H1 (cell line): ENCODE measurements around the gene CFAP97. TPM values are rescaled to one million over a fixed set of nuclear protein-coding genes. Genes with fewer than 3 reads are reported as not detected.

ENCODE experiments used
- CTCF ChIA-PET: fragments of 300-600 bp; sonication (Branson Sonifier 250); formaldehyde crosslinking; loops from one replicate; lab custom pipeline; 2021; ENCODE audit not compliant: partially characterized antibody; lab: Charles Lee
- POLR2A ChIA-PET: fragments of 300-600 bp; sonication (Branson Sonifier 250); formaldehyde crosslinking; loops from one replicate; lab custom pipeline; 2021; ENCODE audit warnings: inconsistent platforms; ENCODE audit not compliant: partially characterized antibody; lab: Charles Lee
- DNase-seq, 2 experiments: peaks; one replicate each; pipeline versions ENCODE4 v3.0.0 to v3.0.0-alpha.2; 2010 to 2022; ENCODE audit warnings: low spot score in 2 of 2, low read depth in 1 of 2, mixed read lengths in 1 of 2
- FAIRE-seq: peaks from 2 replicates; lab custom pipeline; 2011; peaks lifted over from hg19 to GRCh38; lab: Jason Lieb, UNC
- H2AFZ ChIP-seq: 2 replicates; pipeline ENCODE4 v1.8.1; 2012; ENCODE audit warnings: low read length, inconsistent platforms
- H2AK5ac ChIP-seq: 2 replicates; pipeline ENCODE4 v1.6.1; 2013; ENCODE audit warnings: low read depth, low read length
- H2BK120ac ChIP-seq: replicated peaks from 2 replicates; pipeline ENCODE3; 2013; ENCODE audit warnings: low read depth, low read length, inconsistent platforms
- H2BK12ac ChIP-seq: 2 replicates; pipeline ENCODE4 v1.6.1; 2013; ENCODE audit warnings: low read depth, low read length
- H2BK15ac ChIP-seq: 2 replicates; pipeline ENCODE4 v1.6.1; 2013; ENCODE audit warnings: low read length
- H2BK20ac ChIP-seq: 2 replicates; pipeline ENCODE4 v1.6.1; 2013; ENCODE audit warnings: low read length
- H2BK5ac ChIP-seq: 2 replicates; pipeline ENCODE4 v1.6.1; 2013; ENCODE audit warnings: low read depth, low read length
- H3K14ac ChIP-seq: 2 replicates; pipeline ENCODE4 v1.6.1; 2013; ENCODE audit warnings: inconsistent platforms; ENCODE audit not compliant: insufficient read length
- H3K18ac ChIP-seq: 2 replicates; pipeline ENCODE4 v1.6.1; 2013; ENCODE audit warnings: low read length; ENCODE audit errors: extremely low read depth
- H3K23ac ChIP-seq: 2 replicates; pipeline ENCODE4 v1.6.1; 2013; ENCODE audit warnings: inconsistent platforms; ENCODE audit not compliant: insufficient read length
- H3K23me2 ChIP-seq: 2 replicates; pipeline ENCODE4 v1.6.1; 2013; ENCODE audit warnings: low read depth, low read length
- H3K27ac ChIP-seq: 2 replicates; pipeline ENCODE4 v1.6.1; 2011; ENCODE audit warnings: low read depth, low read length, inconsistent platforms
- H3K27me3 ChIP-seq, 4 experiments: replicated peaks in 1 of 4; 1 replicate in 1 of 4; 2 replicates in 3 of 4; pipeline versions ENCODE4 v1.6.1 to v1.8.1; 2011 to 2013; ENCODE audit warnings: low read length in 3 of 4, mild to moderate bottlenecking in 3 of 4, inconsistent platforms in 2 of 4, mixed read lengths in 2 of 4, moderate library complexity in 1 of 4; ENCODE audit not compliant: control insufficient read depth in 3 of 4, insufficient read depth in 3 of 4; ENCODE audit errors: extremely low read depth in 1 of 4
- H3K36me3 ChIP-seq, 4 experiments: 2 replicates each; pipeline versions ENCODE4 v1.6.1 to v1.8.1; 2011 to 2013; ENCODE audit warnings: mild to moderate bottlenecking in 4 of 4, low read length in 3 of 4, moderate library complexity in 2 of 4, control low read depth in 1 of 4, inconsistent platforms in 1 of 4; ENCODE audit not compliant: insufficient read depth in 4 of 4, control insufficient read depth in 2 of 4
- H3K4ac ChIP-seq: replicated peaks from 2 replicates; pipeline ENCODE3; 2013; ENCODE audit warnings: low read length, low read depth, mixed read lengths, inconsistent platforms; ENCODE audit not compliant: insufficient read length
- H3K4me1 ChIP-seq, 4 experiments: replicated peaks in 1 of 4; 1 replicate in 1 of 4; 2 replicates in 3 of 4; pipeline versions ENCODE4 v1.6.1 to v1.8.1; 2011 to 2013; ENCODE audit warnings: low read length in 3 of 4, inconsistent platforms in 2 of 4, mixed read lengths in 1 of 4; ENCODE audit not compliant: insufficient read depth in 4 of 4, control insufficient read depth in 3 of 4
- H3K4me2 ChIP-seq, 2 experiments: 2 replicates each; pipeline versions ENCODE4 v1.6.1 to v1.8.1; 2011 to 2013; ENCODE audit warnings: low read depth in 2 of 2, low read length in 2 of 2, control low read depth in 1 of 2, inconsistent platforms in 1 of 2, mild to moderate bottlenecking in 1 of 2; ENCODE audit not compliant: insufficient read depth in 1 of 2
- H3K4me3 ChIP-seq, 4 experiments: fragments of 200-600, 300-600 bp in 1 of 4; sonication (generic), shearing (Covaris generic), sonication (Bioruptor Twin) in 1 of 4; 2 replicates each; pipeline versions ENCODE4 v1.5.1 to v1.8.1; 2011 to 2016; ENCODE audit warnings: low read length in 4 of 4, low read depth in 3 of 4, control low read depth in 2 of 4, inconsistent platforms in 2 of 4, mild to moderate bottlenecking in 2 of 4, mixed read lengths in 1 of 4, moderate library complexity in 1 of 4; ENCODE audit not compliant: insufficient read depth in 2 of 4; ENCODE audit errors: extremely low read depth in 1 of 4
- H3K56ac ChIP-seq: replicated peaks from 2 replicates; pipeline ENCODE3; 2013; ENCODE audit warnings: low read depth, mild to moderate bottlenecking, mixed read lengths, low read length, inconsistent platforms; ENCODE audit not compliant: insufficient read length
- H3K79me1 ChIP-seq: 2 replicates; pipeline ENCODE4 v1.6.1; 2013; ENCODE audit warnings: low read depth, low read length, control low read depth
- H3K79me2 ChIP-seq, 2 experiments: 2 replicates each; pipeline versions ENCODE4 v1.6.1 to v1.8.1; 2012 to 2013; ENCODE audit warnings: low read length in 2 of 2, mild to moderate bottlenecking in 2 of 2, inconsistent platforms in 1 of 2; ENCODE audit not compliant: insufficient read depth in 2 of 2, control insufficient read depth in 1 of 2
- H3K9ac ChIP-seq, 4 experiments: replicated peaks in 1 of 4; 1 replicate in 1 of 4; 2 replicates in 3 of 4; pipeline versions ENCODE4 v1.6.1 to v1.8.1; 2011 to 2013; ENCODE audit warnings: low read depth in 3 of 4, low read length in 3 of 4, control low read depth in 2 of 4, mild to moderate bottlenecking in 2 of 4, moderate library complexity in 2 of 4, inconsistent platforms in 1 of 4; ENCODE audit errors: extremely low read depth in 1 of 4
- H3K9me3 ChIP-seq, 2 experiments: 2 replicates each; pipeline versions ENCODE4 v1.6.1 to v1.8.1; 2012 to 2013; ENCODE audit warnings: mild to moderate bottlenecking in 2 of 2, moderate library complexity in 2 of 2, control low read depth in 1 of 2, inconsistent platforms in 1 of 2, low read depth in 1 of 2, low read length in 1 of 2, mixed read lengths in 1 of 2; ENCODE audit not compliant: insufficient read depth in 2 of 2
- H4K20me1 ChIP-seq, 2 experiments: replicated peaks in 1 of 2; 2 replicates each; pipeline versions ENCODE3 to v1.8.1; 2011 to 2013; ENCODE audit warnings: inconsistent platforms in 2 of 2, low read length in 2 of 2, mild to moderate bottlenecking in 1 of 2; ENCODE audit not compliant: insufficient read depth in 2 of 2, control insufficient read depth in 1 of 2
- H4K5ac ChIP-seq: 2 replicates; pipeline ENCODE4 v1.6.1; 2013; ENCODE audit warnings: low read length, low read depth, mixed read lengths, inconsistent platforms; ENCODE audit not compliant: insufficient read length
- H4K8ac ChIP-seq: 2 replicates; pipeline ENCODE4 v1.8.0; 2013; ENCODE audit warnings: mild to moderate bottlenecking, moderate library complexity, low read length, inconsistent platforms; ENCODE audit not compliant: insufficient read depth; ENCODE audit errors: extremely low read depth
- H4K91ac ChIP-seq: replicated peaks from 2 replicates; pipeline ENCODE3; 2013; ENCODE audit warnings: low read length, mixed read lengths, inconsistent platforms; ENCODE audit not compliant: insufficient read length
- CHD1 ChIP-seq: IDR thresholded peaks from 2 replicates; pipeline ENCODE4 v1.6.1; 2012; ENCODE audit warnings: low read depth, low read length, improper control_type of control experiment
- CREB1 ChIP-seq: IDR thresholded peaks from 2 replicates; pipeline ENCODE4 v1.6.1; 2012; ENCODE audit warnings: inconsistent platforms
- FOSL1 ChIP-seq: IDR thresholded peaks from 2 replicates; pipeline ENCODE4 v1.6.1; 2011; ENCODE audit warnings: mild to moderate bottlenecking, low read depth, low read length, moderate library complexity; ENCODE audit not compliant: insufficient read depth
- GABPA ChIP-seq: IDR thresholded peaks from 2 replicates; pipeline ENCODE4 v1.6.1; 2011; ENCODE audit warnings: mild to moderate bottlenecking, low read length, moderate library complexity, borderline replicate concordance; ENCODE audit not compliant: insufficient read depth
- NANOG ChIP-seq: IDR thresholded peaks from 2 replicates; pipeline ENCODE4 v1.6.1; 2011; ENCODE audit warnings: low read length, low read depth, mild to moderate bottlenecking, inconsistent platforms; ENCODE audit not compliant: insufficient read depth, poor library complexity, severe bottlenecking
- POLR2AphosphoS5 ChIP-seq: IDR thresholded peaks from 2 replicates; pipeline ENCODE4 v1.6.1; 2011; ENCODE audit warnings: low read depth, low read length
- SUZ12 ChIP-seq: fragments of 200-600 bp; sonication (generic); IDR thresholded peaks from 2 replicates; pipeline ENCODE4 v1.6.1; 2012; ENCODE audit warnings: mild to moderate bottlenecking, inconsistent platforms, low read length, moderate library complexity, mixed read lengths
- whole genome bisulfite sequencing, 2 experiments: shearing (Covaris generic) in 1 of 2; methylation state at CpG; one replicate each; pipeline versions ENCODE4 v1.1.6 to v1.1.7; 2013 to 2015; ENCODE audit warnings: low lambda C conversion rate in 2 of 2, mixed read lengths in 2 of 2, inconsistent platforms in 1 of 2, low coverage in 1 of 2, missing lambda C conversion rate in 1 of 2; ENCODE audit not compliant: insufficient replicate concordance in 2 of 2, insufficient coverage in 1 of 2, insufficient read length in 1 of 2; ENCODE audit errors: extremely low coverage in 1 of 2, missing lambda C conversion rate in 1 of 2; 5-methylcytosine and 5-hydroxymethylcytosine counted together
- polyA plus RNA-seq, 7 experiments: library from polyadenylated mRNA; depleted of rRNA in 3 of 7; stranded (reverse) in 5 of 7; unstranded in 2 of 7; fragments of >200 nt in 5 of 7; fragments of 200-250 nt in 2 of 7; gene quantifications; 1 replicate in 5 of 7; 2 replicates in 1 of 7; 4 replicates in 1 of 7; pipeline versions ENCODE4 v1.2.1 to v1.2.3, GENCODE V29; 2011 to 2013; ENCODE audit warnings: missing spikeins in 2 of 7, mixed read lengths in 2 of 7
- total RNA-seq: library from RNA; stranded (reverse); fragmentation: NEBNext Ultra II Directional; extraction: Animal tissue kit (Norgen Biotek cat#: 25700); gene quantifications from 2 replicates; pipeline ENCODE4 v1.2.1, GENCODE V29; 2021

CFAP97 gene
- total and polyA plus RNA-seq, 2 of the 8 experiments (the other 6 are each of a cell fraction or from before 2014, with no cell fraction given) = 9.2 to 40.4 TPM

GRCh38 chr4:185151296-185151695 lies 52.5 kb downstream of the CFAP97 start:
- Histone ChIP-seq H3K23me2 (no peaks in the 10 kb centered on the region), H3K27me3 (no peaks in the 10 kb centered on the region), H2BK20ac (no peak overlapping the region), H3K14ac (no peak overlapping the region), H4K8ac (no peak overlapping the region), H2BK5ac (no peak overlapping the region), H3K9me3 (no peaks in the 10 kb centered on the region), H2BK12ac (no peak overlapping the region), H3K79me2 (no peaks in the 10 kb centered on the region), H3K4me2 (no peak overlapping the region), H3K79me1 (peaks cover 2% of the 10 kb centered on the region; the same call in 1 of the 2 replicates), H2AFZ (no peak overlapping the region), H3K18ac (no peak overlapping the region), H4K20me1 (peaks cover 0 to 3% of the 10 kb centered on the region in 2 experiments), H3K23ac (no peak overlapping the region), H2BK15ac (no peak overlapping the region), H3K9ac (peak overlapping the region in 1 of 4 experiments; percentile 10; a peak in 1 of 7 replicates), H4K5ac (no peak overlapping the region), H2BK120ac (no peak overlapping the region), H3K4ac (no peak overlapping the region), H2AK5ac (no peak overlapping the region), H4K91ac (no peak overlapping the region), H3K56ac (no peak overlapping the region), H3K36me3 (peaks cover 0 to 12% (median 2%) of the 10 kb centered on the region in 4 experiments; a peak in 2 of 8 replicates), H3K27ac (no peak overlapping the region), H3K4me3 (no peak overlapping the region), H3K4me1 (no peaks in the 10 kb centered on the region)
- POLR2A ChIA-PET = no interaction called here
- CTCF ChIA-PET = interaction anchor here (1.2 to 1.7 kb wide), 5 partner anchors 9 to 153 kb away, joined by 3 to 7 read pairs (median 5); partner anchors contain the start of gene SLC25A4
- TF ChIP-seq GABPA = no peak
- no peak for TF ChIP-seq FOSL1
- TF ChIP-seq CHD1 = no peak
- no peak for TF ChIP-seq NANOG
- no peak for TF ChIP-seq SUZ12
- no peak for TF ChIP-seq CREB1
- TF ChIP-seq POLR2AphosphoS5 = no peak
- FAIRE-seq (no peak), DNase-seq (no peak)
- WGBS, 2 experiments = 100% methylated on average over 1 of the region's 1 CpG; no CpG with 5 or more reads in 1 of the 2 experiments
